Daoy (cell line): ENCODE results near the gene RNGTT. TPM values are rescaled to one million over a fixed set of nuclear protein-coding genes. Genes with fewer than 3 reads are reported as not detected.

Experiments
- DNase-seq: peaks from one replicate; pipeline ENCODE4 v3.0.0-alpha.2; 2015; ENCODE audit warnings: low read depth
- total RNA-seq: library from RNA; depleted of rRNA; stranded (reverse); fragments of >200 nt; shearing (Covaris generic); gene quantifications from 2 replicates; pipeline ENCODE4 v1.2.3, GENCODE V29; 2014; rRNA removed

Gene RNGTT
- total RNA-seq, 1 experiment from 2014 or later = 30.8 TPM

DNA sequence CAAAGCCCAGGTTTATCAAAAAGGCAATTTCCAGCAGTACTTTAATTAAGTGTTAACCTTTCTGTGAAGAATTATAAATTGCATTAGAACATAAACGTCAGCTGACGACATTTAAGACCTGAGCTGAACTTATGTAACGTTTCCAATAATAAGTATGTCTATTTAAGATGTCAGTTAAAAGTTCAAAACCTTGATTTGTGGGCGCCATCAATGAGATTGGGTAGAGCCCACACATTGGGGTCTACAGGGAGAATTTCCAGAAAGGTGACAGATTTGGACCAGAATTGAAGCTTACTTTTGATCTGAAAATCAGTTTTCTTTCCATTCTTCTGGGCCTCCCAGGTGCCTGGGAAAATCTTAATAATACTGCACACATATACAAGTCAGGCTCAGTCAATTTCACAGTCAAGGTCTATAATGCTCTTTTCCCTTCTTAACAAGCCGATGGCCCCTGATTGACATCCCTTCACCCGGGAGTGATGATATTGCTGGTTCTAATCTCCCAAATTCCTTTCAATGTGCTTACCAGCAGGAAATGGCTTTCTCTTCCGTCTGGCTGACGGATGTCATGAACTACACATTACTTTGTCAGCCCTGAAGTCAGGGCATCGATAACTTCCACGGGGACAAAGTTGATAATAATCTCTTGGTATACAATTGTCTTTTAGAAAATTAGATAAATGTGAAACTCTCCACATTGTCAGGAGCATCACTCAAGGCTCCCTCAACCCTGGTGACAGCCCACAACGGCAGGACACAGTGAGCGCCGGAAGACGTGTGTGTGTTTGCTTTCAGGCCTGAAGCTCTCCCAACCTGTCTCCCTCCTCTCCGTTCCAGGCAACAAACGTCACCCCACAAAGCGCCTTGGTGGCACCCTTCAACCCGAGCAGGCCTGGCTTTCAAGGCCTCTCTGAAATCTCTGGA lies 400.8 kb downstream of the RNGTT start:
- DNase-seq = no peak

DNA sequence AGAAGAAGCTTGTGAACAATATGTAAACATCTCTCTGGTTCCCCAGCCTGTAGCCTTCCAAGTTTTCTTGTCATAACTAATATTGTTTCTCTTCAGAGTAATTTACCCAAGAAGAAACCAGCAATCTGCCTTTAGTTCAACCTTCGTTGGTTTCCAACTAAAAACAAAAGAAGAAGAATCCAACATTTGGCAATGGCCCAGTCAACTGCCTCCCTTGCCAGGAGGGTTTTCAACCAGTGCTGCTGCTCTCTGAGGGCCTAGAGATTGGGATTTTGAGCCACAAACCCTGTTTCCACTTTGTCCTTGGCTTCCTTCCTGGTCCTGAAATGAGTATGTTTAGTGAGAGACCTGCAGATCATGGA lies 401.5 kb downstream of the RNGTT start:
- DNase-seq = no peak

DNA sequence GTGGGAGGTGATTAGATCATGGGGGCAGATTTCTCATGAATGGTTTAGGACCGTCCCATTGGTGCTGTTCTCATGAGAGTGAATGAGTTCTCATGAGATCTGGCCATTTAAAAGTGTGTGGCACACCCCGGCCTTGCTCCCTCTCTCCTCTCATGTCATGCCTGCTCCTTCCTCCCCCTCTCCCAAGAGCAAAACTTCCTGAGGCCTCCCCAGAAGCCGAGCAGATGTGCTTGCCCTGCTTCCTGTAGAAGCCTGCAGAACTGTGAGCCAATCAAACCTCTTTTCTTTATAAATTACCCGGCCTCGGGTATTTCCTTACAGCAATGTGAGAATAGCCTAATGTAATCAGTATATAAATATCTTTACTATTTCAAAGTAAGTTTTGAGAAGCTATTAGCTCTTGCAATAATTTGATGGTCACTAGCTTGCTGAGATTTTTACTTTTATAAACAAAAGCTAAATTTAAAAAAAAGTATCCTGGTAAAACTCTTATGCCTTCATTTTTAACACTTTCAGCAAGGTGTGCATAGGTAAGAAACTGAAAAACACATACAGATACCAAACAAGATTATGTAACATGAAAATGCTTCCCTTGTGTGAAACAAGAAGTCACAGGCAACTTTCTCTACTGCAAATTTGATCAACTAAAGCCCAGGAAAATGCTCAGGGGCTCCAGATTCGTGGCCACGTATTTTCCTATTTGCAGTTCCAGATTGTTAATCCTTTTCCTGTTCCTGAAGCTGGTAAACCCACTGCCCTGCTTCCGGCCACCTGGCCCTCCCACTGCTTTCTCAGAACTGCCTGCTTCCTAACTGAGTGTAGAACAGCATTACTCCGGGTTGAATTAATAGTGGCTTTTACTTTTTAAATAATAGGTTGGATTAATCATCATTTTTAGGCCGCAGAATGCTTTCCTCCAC lies 402.1 kb downstream of the RNGTT start:
- no peak for DNase-seq

Other genes starting within 250 kb of the RNGTT start
- 9.8 and 14.8 TPM in 2 replicates for gene PNRC1, start 117.1 kb upstream of the RNGTT start, total RNA-seq
- gene SRSF12, start 154.5 kb upstream of the RNGTT start, total RNA-seq = 0.36 and 0.51 TPM in 2 replicates
- gene PM20D2, start 182.4 kb upstream of the RNGTT start, total RNA-seq = 15.5 and 15.9 TPM in 2 replicates